Activated CD4-positive, alpha-beta T cell treated with anti-CD3 and anti-CD28 coated beads, Interleukin-2, amount 50 U/mL, for 1 hour (primary cell): ENCODE results near the gene DLGAP3.
"Not testable (repeated sequence)": the region's sequence is repeated elsewhere in the genome, so short reads cannot be mapped to it uniquely, and the experiment has no call there.

Experiments
- DNase-seq: peaks from one replicate; pipeline ENCODE4 v3.0.0-alpha.2; 2020

The DLGAP3 gene

DNA sequence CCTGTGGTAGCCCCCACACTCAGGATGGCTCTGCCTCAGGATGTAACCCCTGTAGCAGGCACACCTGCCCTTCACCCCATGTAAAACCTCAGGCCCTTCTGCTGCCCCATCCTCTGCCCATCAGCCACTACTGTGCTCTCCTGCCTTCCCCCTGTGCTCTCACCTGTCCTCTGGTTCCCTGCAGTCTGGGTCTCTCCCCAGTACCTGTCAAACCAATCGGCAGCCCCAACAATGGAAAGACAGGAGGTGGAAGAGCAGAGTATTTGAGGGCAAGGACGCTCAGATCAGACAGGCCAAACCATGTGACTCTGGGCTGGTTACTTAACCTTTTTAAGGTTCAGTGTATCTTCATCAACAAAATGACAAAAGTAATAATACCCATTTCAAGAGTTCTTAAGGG is 100.8 kb downstream of the DLGAP3 start:
- no peak for DNase-seq

DNA sequence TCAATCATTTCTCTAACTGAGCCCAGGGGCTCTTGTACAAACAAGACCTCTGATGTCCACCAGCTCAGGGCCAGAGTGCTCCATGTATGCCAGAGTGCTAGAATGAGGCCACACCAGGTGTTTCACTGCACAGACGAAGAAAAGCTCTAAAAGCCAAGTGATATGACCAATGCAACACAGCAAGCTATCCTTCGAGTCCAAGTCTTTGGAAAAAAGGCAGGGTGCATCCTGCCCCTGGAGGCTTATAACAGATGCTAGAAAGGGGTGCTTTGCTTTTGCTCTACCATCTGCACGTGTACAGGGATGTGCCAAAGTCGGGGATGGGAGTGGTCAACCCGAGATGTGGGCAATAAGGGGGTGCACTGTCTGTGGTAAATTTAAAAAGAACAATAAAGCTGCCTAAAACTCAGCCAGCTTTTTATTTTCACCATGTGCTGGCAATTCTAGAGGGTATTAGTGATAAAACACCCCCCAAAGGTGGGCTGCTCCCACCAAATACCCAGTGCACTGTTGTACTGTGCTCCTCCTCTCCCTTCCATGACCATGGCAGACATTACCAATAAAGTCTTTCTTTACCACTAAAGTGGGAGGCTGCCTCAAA is 102.0 kb downstream of the DLGAP3 start:
- DNase-seq: no peak

DNA sequence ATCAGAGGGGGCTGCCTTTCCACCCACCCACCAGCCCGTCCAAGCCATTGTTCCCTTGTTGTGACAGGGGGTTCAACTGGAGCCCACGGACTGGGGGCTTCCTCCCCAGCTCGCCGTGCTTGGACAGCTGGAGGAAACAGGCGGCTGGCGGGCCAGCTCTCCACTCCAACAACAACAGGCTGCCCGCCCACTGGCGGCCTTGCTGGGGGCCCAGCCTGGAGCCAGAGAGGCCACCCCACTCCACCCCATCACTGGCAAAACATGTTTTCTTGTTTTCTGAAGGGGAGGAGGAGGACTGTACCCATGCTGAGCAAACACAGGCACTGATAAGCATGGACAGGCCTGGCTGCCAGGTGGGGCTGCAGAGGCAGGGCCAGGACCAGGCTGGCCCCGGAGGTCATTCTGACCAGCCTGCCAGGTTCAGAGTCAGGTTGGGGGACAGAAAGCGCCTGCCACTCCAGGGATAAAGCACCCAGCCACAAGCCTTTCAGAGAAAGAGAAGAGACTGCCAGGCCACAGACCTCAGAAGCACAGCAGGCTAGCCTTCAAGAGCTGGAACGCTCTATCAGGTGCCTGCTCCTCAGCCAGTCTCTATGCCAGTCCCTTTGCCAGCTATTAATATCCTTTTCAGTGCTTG is 103.9 kb downstream of the DLGAP3 start:
- DNase-seq: no peak

DNA sequence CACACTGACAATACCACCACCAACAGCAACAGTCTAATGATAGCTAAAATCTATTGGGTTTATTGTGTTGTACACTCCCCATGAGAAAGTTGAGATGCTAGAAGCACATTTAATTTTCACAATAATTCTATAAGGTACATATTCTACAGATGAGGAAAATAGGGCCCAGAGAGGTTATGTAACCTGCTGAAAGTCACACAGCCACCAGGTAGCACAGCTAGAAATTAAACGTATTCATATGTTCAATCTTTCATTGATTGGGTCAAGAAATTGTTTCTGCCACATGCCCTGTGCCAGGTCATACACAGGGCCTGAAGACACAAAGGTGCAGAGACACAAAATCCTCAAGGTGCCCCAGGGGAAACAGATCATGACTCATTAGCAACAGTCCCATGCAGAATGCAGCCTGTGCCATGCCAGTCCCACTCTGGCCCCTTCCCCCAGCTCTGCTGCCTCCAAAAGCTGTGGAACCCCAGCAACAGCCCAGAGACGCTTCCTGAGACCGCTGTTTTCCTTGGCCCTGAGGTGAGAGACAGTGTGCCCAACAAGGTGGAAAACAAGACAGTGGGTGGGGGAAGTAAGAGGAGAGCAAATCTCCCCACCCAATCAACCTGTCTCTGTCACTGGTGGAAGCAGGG is 104.5 kb downstream of the DLGAP3 start:
- DNase-seq: no peak

DNA sequence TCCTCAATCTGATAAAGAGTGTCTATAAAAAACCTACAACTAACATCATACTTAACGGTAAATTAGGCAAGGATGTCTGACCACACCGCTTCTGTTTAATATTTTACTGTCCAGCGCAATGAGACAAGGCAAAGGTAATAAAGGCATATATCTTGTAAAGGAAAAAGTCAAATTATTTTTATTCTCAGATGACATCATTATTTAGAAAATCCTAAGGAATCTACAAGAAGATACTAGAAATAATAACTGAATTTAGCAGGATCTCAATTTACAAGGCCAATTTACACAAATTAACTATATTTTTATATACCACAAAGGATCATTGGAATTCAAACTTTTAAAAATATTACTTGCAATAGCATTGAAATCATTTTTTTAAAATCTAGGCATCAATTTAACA is 107.2 kb downstream of the DLGAP3 start:
- no peak for DNase-seq

DNA sequence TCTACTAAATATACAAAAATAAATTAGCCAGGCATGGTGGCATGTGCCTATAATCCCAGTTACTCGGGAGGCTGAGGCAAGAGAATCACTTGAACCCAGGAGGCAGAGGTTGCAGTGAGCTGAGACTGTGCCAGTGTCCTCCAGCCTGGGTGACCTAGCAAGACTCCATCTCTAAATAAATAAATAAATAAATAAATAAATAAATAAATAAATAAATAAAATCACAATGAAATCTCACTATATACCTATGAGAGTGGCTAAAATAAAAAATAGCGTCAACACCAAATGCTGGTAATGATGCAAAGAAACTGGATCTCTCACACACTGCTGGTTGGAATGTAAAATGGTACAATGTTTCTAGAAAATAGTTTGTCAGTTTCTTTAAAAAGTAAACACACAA is 110.6 kb downstream of the DLGAP3 start:
- not testable (repeated sequence) for DNase-seq

DNA sequence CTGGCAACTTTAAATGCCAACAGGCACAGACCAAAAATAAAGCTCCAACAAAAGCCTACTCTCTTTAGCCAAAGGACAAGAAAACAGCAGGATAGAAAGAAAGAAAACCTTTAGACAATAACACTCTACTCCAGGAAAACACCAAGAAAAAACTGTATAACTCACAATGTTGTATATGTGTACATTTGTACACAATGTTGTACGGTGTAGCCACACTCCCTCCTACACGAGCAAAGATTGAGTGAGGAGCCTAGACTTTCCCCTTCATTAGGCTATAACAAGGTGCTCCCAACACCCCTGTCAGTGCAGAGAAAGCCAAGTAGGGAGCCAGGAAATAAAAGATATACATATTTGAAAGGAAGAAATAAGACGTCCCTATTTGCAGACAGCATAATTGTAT is 112.7 kb downstream of the DLGAP3 start:
- no peak for DNase-seq

DNA sequence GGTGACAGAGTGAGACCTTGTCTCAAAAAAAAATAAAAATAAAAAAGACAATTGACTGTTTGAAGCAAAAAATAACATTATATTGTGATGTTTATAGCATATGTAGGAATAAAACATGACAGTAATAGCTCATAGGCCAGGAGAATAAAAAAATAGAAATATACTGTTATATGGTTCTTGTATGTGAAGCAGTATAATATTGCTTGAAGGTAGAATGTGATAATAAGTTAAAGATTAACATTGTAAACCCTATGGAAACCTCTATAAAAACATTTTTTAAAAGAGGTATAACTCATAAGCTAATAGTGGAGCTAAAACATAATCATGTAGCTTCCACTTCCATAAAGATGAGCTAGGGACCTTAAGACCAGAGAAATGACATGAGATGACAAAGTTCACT is 113.1 kb downstream of the DLGAP3 start:
- DNase-seq: no peak
